GM12892 (cell line): ENCODE results near the gene FNDC7.
"Not testable (repeated sequence)": the region's sequence is repeated elsewhere in the genome, so short reads cannot be mapped to it uniquely, and the experiment has no call there.

Experiments used
- DNase-seq: peaks from one replicate; pipeline ENCODE4 v3.0.0; 2011; ENCODE audit not compliant: insufficient read length
- FAIRE-seq: peaks from 2 replicates; lab custom pipeline; 2011; peaks lifted over from hg19 to GRCh38; lab: Jason Lieb, UNC
- POLR2A ChIP-seq: IDR thresholded peaks from 2 replicates; pipeline ENCODE4 v1.6.1; 2011; ENCODE audit warnings: low read depth, low read length, control low read depth
- POLR2AphosphoS5 ChIP-seq: IDR thresholded peaks from 2 replicates; pipeline ENCODE4 v1.6.1; 2011; ENCODE audit warnings: low read depth, low read length, control low read depth
- TAF1 ChIP-seq: IDR thresholded peaks from 2 replicates; pipeline ENCODE4 v1.6.1; 2011; ENCODE audit warnings: low read depth, mild to moderate bottlenecking, control low read depth, low read length, borderline replicate concordance

The FNDC7 gene

GRCh38 chr1:108758796-108759195, 46.1 kb downstream of the FNDC7 start:
- DNase-seq = no peak
- FAIRE-seq = no peak
- TF ChIP-seq POLR2A (no peak), POLR2AphosphoS5 (no peak), TAF1 (no peak)

- no peak for FAIRE-seq
- no peak for TF ChIP-seq TAF1
- TF ChIP-seq POLR2A = no peak
- TF ChIP-seq POLR2AphosphoS5 = no peak
These were observed 54.4 kb downstream of the FNDC7 start for GRCh38 chr1:108767115-108767514.

GRCh38 chr1:108767708-108768107, 55.0 kb downstream of the FNDC7 start:
- DNase-seq = no peak
- FAIRE-seq = no peak
- TF ChIP-seq POLR2AphosphoS5 = no peak
- TF ChIP-seq TAF1 = no peak
- TF ChIP-seq POLR2A = no peak

More at GRCh38 chr1:108767115-108767514, 54.4 kb downstream of the FNDC7 start:
- DNase-seq = no peak

GRCh38 chr1:108777839-108778238, 65.1 kb downstream of the FNDC7 start:
- no peak for TF ChIP-seq POLR2AphosphoS5
- no peak for TF ChIP-seq TAF1
- no peak for TF ChIP-seq POLR2A
- FAIRE-seq (no peak), DNase-seq (no peak)

GRCh38 chr1:108779455-108779854, 66.7 kb downstream of the FNDC7 start:
- DNase-seq (no peak), FAIRE-seq (no peak)
- TF ChIP-seq TAF1 (no peak), POLR2A (no peak), POLR2AphosphoS5 (no peak)

GRCh38 chr1:108780937-108781574, 68.3 kb downstream of the FNDC7 start:
- FAIRE-seq (no peak), DNase-seq (no peak)
- no peak for TF ChIP-seq POLR2A
- TF ChIP-seq POLR2AphosphoS5 = no peak
- no peak for TF ChIP-seq TAF1

- FAIRE-seq = not testable (repeated sequence)
These were observed 68.9 kb downstream of the FNDC7 start for GRCh38 chr1:108781575-108781944.

GRCh38 chr1:108785264-108785663, 72.6 kb downstream of the FNDC7 start:
- TF ChIP-seq POLR2A (no peak), POLR2AphosphoS5 (no peak), TAF1 (no peak)
- no peak for FAIRE-seq
- DNase-seq = no peak

More at GRCh38 chr1:108781575-108781944, 68.9 kb downstream of the FNDC7 start:
- DNase-seq = not testable (repeated sequence)

GRCh38 chr1:108785880-108786279, 73.2 kb downstream of the FNDC7 start:
- DNase-seq (no peak), FAIRE-seq (no peak)
- TF ChIP-seq TAF1 (no peak), POLR2AphosphoS5 (no peak), POLR2A (no peak)

- no peak for TF ChIP-seq POLR2AphosphoS5
- no peak for TF ChIP-seq TAF1
- TF ChIP-seq POLR2A = no peak
- DNase-seq (no peak), FAIRE-seq (peak; percentile 14)
These were observed 79.1 kb downstream of the FNDC7 start for GRCh38 chr1:108791790-108792189.
